CD4-positive, alpha-beta T cell treated with Interleukin-17A for 1 hour (primary cell): ENCODE measurements around the gene ZCCHC7.

Experiments used
- DNase-seq: peaks from one replicate; pipeline ENCODE4 v3.0.0-alpha.2; 2020

Gene ZCCHC7

DNA sequence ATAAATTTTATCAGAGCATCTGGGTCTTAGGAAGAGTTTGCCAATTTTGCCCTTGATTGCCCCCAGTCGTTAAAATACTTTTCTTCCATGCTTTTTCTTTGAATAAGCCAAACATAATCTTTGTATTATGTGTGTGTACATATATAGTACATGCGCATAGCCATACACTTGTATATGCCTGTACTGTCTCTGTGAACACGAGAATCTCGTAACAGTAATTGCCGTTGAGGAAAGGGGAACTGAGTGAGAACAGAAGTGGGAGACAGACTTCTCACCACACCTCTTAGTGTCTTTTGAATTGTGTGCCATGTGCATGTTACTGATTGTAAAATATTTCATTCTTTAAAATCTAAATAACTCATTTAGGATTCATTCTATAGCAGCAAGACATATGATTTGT is 222.5 kb downstream of the ZCCHC7 start:
- no peak for DNase-seq

DNA sequence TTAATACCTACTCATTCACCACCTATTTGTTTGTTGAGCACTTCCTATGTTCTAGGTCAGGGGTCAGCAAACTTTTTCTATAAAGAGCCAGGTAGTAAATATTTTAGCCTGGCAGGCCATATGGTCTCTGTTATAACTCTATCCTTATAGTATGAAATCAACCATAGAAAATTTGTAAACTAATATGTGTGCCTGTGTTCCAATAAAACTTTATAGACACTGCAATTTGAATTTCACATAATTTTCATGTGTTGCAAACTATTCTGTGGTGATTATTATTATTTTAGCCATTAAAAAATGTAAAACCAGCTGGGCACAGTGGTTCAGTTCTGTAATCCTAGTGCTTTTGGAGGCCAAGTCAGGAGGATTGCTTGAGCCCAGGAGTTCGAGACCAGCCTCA is 223.3 kb downstream of the ZCCHC7 start:
- DNase-seq = no peak

DNA sequence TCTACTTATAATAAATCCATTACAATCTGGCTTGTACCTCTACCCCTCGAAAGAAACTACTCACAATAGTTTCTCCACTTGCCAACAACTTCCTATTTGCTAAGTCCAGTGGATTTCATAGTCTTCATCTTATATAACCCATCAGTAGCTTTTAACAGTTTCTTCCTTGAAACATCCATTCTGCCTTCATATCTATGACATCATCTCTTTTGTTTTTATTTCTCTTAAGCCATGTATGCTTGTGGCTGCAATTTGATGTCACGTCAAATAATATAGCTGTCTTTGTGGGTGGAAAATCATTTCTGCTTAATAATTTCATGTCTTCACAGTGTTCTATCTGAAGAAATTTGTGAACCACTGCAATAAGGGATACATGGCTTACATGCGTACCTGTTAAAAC is 224.7 kb downstream of the ZCCHC7 start:
- DNase-seq = no peak

DNA sequence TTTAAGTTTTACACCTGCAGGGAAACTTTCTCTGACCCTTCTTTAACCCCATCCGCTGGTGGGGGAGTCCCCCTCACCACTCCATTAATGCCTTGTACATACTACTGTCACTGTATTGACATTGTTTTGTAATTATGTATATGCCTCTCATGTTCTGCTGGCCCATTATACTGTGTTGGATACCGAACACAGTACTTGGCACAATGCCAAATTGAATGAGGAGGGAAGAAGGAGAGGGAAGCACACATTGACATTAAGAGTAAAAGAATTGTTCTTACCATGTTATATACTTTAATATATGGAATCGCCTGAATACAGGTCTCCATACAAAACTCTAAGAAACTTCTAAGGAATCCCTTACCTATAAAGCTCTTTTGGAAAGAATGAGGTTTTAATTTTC is 228.5 kb downstream of the ZCCHC7 start:
- DNase-seq = no peak

DNA sequence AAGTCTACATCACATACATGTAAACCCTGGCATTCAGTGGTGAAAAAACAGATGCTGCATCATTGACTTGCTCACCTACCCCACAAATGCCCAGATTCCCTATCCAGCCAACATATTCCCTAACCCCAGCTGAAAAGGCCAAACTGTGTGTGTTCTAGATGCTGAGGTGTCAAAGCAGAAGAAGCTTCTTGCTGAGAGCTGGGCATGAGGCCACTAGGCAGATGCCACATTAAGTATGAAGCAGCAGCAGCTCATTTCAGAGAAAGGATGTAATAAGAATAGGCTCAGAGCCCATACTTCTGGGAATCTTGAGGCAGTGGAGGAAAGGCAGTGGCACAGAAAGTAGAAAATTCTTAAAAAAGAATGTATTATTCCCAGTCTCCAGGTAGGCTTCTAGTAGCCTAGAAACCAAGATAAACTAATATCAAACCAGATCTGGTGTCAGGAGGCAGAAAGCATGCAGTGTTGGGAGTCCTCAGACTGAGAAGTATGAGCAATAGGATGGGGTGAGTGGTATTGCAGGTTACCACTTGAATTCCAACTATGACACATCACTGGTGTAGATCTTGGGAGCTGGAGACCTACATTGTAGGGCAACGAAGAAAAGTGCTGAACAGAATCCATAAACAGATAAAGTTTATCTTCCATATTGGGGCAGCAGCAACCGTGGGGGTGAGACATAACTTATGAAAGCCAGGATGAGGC is 230.3 kb downstream of the ZCCHC7 start:
- no peak for DNase-seq

DNA sequence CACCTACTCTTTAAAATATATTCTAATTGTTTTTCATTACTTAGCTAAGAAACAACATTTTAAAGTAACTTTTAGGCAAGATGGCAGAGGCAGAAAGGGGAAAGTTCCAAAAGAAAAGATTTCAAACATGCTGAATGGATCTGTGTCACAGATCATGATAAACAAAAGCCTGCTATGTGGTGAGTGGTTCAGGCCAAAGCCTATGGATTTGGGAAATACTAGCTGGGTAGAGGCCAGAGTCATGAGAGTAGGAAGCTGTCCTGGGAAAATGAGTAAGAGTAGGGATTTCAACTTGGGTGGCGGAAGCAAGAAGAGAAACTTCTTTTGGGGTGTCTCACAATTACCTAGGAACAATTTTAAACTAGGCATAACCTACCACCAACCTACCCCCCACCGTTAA is 233.4 kb downstream of the ZCCHC7 start:
- DNase-seq = no peak

DNA sequence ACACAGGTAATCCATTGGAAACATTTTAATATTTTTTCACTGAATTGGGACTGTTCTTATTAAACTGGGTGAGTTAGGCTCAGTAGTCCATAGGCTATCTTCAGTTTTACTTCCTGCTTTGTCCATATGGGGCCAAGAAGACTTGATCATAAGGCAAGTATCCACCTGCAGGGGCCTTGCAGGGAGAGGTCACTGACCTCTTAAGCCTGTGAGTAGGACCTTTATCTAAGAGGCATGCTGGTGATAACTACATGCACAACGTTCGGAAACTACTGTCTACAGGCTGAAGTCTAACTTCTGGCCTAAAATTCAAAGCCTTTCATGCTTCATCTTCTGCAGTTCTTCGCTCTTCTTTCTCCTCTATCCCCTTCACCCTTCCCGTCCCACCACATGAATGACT is 242.1 kb downstream of the ZCCHC7 start:
- DNase-seq = no peak

DNA sequence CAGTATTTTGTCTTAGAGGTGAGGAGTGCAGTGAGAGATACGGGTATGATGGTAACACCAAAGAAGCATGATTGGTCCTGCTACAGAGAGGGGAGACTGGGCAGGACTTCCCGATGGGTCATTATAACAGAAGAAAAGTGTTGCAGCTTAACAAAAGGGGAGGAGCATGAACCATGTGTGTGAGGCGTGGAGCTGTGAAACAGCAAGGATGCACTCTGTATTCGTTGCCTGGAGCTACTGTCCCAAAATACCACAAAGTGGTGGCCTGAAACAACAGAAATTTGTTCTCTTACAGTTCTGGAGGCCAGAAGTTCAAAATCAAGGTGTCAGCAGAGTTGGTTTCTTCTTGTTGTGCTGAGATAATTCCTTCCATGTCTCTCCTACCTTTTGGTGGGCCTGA is 242.8 kb downstream of the ZCCHC7 start:
- DNase-seq = no peak

DNA sequence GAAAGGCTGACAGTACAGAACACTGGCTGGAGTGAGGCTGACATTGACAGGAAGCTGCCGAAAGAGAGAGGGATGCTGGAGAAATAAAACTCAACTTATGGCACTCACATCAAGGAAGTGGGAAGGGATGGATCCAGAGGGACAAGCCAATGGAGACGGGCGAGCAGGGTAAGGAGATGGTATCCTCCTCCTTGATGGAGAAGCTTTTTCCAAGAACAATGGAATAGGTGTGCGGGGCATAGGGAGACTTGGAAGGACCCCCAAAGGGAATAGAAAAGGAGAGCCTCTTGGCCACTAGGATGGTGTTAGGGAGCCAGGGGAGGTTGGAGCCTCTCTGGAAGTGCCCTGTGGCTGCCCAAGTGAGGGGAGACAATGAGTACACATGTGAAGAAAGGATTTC is 243.8 kb downstream of the ZCCHC7 start:
- no peak for DNase-seq

DNA sequence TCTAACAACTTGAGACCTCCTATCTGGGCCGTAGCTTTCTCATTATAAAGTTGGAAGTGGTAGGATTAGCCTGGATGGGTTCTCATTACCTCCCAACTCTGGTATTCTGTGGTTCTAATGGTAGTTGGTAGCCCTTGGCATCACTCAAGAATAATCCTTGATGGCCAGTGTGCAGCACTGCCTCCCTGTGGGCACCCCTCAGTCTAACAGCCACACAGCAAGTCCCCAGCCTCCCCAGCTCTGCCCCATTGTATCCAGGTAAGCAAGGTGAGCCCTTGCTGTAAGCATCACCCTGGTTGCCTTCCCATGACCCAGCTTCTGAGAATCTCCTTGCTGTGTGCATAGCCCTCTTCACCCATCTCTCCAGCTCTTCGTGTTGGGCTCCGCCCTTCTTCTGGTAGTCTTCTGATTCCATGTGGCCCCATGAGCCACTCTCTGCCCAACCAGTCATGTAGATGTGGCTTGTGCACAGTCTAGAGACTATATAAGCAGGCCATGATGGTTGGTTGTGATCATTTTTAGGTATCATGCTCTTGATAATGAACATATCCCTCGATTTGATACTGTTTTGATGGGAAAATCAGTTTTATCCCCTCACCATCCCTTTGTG is 244.5 kb downstream of the ZCCHC7 start:
- DNase-seq = peak; percentile 20

DNA sequence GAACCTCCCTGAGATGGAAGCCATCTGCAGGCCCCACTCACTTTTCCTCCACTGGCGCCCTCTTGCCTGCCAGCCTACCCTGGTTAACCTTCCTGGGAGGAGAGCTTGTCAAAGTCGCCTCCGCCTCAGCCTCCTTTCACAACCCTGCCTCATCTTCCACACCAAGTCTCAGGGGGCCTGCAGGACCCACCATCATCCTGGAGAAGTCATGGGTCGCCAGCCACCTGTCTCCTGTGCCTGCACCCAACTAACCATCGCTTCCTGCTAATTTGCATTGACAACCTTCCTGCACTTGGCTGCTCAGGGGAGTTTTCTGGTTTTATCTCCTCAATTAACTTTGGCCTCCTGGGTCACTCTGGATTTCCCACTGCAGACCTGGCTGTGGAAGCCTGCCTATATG is 249.3 kb downstream of the ZCCHC7 start:
- DNase-seq = no peak

DNA sequence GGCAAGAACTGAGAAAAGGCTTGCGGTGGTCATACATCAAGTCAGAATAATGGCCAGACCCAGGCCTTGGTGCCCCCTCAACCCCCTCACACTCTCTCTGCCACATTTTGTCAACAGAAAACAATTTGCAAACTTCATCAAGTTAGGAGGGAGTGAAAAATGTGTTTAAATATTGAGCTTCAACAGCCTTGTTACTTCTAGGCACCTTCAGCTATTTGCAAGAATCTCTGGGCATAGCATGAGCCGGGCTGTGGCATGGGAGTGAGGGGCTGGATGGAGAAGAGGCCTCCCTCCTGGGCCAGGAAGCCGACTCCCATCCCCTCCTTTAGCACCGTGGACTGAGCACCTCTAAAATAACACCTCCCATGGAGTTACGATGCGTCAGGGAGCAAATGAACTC is 249.9 kb downstream of the ZCCHC7 start:
- no peak for DNase-seq

DNA sequence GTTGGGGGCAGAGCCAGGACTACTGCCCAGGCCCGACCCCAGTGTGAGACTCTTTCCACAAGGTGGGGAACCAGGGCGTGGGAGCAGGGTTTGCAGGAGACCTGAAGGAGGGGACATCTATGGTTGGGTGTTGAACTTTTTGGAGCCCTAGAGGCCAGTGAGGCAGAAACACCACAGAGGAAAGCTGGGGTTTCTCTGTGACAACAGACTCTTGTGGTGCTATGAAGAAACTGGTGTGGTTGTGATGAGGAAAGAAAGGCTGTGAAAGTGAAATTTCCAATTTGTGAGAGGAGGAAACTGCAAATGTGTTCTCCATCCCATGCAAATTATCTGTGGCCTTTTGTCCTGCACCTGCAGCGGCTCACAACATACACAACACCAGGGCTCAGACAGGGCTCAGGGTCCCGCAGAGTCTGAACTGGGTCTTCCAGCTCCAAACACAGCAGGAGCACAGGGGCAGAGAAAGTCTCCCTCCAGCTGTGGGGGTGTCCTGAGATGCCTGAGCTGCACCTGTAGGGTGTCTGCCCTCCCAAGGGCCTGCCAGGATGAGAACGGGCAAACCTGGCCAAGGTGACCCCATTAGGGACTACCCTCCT is 250.7 kb downstream of the ZCCHC7 start:
- DNase-seq = no peak

DNA sequence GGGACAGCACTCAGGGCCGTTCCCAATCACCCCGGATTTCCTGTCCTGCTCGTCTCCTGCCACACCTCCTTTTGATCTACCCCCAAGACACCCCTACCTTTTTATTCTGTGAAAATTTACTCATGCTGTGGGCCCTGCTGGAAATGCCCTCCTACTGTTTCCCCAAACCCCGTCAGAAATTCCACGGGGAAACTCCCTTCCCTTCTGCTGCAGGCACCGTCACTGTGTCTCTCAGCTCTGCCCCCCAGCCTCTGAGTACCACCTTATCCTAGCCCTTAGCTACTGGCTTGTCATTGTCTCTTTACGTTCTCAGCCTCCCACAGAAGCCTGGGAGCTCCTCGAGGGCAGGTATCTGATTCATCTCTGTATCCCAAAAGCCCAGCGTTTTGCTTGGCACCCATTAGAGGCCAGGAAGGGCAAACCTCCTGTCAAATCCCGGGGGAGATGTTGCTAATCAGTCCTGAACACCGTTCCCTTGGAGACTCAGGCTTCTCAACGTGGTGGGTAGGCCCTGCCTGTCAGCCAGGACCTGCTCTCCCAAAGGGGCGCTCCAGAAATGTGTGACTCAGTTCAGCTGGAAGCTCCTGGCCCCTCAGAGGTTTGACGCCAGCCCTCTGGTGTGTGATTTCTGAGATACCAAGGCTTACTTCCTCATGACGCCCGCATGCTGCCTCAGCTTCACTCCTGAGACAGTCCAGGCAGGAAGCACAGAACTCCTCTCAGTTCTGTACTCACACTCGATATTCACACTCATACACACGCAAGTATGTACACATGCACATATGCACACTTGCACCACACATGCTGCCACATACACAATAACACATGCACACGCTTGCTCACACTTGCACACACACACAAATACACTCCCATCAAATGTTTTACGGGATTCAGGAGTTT is 251.4 kb downstream of the ZCCHC7 start:
- no peak for DNase-seq

DNA sequence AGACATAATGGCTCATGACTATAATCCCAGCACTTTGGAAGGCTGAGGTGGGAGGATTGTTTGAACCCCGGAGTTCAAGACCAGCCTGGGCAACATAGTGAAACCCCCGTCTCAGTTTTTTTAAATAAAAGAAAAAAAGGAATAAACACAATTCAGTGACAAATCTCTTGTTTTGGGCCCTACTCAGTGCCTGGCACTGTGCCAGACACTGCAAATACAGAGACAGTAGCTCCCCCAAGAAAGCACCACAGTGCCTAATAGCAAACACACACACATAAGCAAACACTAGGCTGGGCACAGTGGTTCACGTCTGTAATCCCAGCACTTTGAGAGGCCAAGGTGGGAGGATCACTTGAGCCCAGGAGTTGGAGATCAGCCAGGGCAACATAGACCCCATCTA is 252.5 kb downstream of the ZCCHC7 start:
- no peak for DNase-seq

DNA sequence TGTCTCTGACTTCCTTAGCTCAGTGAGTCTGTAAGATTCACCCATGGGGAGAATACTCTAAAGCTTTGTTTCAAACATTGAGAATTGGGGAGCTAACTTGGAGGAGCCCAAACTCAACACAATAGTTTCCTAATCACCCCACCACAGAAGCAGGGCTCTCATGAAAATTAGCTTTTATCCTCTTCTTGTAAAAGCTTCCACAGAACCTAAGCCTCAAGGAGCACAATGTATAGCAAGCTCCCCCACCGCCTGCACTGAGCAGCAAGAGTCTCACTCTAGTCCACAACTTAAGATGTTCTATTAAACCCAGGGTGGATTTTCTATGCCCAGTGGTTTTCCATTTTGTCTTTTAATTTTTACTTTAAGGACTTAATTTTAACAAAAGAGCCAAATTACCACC is 253.2 kb downstream of the ZCCHC7 start:
- DNase-seq = no peak

DNA sequence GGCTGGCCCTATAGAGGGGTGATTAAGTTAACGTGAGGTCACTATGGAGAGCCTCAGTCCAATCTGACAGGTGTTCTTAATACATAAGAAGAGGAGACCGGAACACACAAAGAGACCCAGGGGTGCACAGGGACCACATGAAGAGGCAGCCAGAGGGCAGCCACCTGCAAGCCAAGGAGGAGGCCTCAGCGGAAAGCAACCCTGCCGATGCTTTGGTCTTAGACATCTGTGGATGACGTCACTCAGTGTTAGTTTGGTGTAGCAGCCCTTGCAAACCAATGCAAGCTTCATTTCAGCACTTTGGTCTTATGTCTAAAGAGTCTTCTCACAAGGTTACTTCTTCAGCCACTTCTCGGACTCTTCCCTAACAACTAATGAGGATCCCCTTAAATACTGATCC is 254.5 kb downstream of the ZCCHC7 start:
- DNase-seq = no peak

DNA sequence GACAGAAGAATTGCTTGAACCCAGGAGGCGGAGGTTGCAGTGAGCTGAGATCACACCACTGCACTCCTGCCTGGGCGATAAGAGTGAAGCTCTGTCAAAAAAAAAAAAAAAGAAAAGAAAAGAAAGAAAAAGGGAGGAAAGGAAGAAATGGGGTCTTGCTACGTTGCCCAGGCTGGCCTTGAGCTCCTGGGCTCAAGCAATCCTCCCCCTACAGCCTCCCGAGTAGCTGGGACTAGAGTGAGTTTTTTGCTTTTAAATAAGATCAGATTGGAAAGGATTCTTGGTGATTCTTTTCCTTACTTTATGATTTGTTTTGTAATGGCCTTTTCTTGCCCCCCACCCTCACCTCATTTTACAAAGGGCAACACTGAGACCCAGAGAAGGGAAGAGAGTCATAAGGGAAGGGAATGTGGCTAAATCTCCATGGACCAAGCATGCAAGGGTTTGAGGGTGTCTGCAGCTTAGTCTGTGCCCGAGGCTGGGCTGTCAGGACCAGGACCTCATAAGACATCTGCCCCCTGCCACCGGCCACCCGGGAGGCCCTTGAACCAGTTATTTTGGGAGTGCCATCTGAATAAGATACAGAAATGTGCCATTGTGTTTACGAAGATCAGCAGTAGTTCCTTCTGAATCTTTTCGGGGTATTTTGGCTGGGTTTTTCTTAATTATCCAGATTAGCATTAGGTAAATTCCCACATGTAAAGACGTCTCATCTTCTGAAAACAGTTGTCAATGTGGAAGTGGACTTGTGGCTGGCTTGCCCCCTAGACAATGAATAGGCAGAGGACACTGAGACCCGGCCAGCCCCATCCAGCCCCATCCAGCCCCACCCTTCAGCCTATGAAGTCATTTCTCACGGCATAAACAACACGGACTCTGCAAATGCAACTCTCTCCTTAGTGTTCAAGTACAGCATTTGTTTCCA is 257.6 kb downstream of the ZCCHC7 start:
- DNase-seq = no peak

DNA sequence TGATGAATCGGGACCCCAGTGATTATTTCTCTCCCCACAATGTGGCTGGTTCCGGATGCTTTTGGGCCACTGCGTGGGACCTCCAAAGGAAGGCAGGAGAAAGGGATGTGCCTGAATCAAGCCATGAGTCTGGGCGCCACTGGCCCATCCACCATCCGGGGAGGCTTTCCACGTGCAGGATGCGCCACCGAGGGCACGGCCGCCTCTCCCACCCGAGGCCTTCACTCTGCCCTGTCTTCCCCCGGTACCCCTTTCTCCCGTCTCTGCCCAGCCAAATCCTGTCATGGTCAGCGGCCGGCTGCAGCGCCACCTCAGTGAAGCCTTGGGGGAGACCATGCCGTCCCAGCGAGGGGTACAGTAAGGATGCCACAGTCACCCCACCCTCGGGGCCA is 258.2 kb downstream of the ZCCHC7 start:
- DNase-seq = no peak

DNA sequence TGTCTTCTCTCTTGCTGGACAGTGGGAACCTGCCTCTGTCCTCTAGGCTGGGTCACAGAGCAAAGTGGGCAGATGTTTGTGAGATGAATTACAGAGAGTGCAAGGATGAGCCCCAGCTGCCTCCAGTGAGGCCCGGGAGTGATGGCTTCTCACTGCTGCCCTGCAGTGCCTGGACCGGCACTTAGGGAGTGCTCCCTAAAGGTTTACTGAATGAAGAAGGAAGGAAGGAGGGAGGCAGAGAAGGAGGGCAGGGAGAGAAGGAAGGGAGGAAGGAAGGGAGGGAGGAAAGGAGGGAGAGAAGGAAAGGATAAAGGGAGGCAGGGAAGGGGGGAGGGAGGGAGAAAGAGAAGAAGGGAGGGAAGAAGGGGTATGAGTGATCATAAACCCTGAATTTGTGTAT is 259.5 kb downstream of the ZCCHC7 start:
- no peak for DNase-seq

DNA sequence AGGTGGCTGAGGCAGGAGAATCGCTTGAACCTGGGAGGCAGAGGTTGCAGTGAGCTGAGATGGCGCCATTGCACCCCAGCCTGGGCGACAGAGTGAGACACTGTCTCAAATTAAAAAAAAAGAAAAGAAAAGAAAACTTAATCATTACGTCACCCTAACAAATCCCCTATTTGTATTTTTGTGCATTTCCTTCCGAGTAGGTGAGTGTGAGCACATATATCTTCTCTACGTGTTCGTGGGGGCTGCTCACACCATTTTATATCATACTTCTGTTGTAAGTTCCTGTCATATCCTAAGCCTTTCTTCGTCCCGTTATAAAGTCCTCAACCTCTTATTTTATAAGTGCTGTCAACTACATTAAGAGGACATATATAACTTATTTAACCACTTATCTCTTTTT is 260.2 kb downstream of the ZCCHC7 start:
- DNase-seq = no peak

DNA sequence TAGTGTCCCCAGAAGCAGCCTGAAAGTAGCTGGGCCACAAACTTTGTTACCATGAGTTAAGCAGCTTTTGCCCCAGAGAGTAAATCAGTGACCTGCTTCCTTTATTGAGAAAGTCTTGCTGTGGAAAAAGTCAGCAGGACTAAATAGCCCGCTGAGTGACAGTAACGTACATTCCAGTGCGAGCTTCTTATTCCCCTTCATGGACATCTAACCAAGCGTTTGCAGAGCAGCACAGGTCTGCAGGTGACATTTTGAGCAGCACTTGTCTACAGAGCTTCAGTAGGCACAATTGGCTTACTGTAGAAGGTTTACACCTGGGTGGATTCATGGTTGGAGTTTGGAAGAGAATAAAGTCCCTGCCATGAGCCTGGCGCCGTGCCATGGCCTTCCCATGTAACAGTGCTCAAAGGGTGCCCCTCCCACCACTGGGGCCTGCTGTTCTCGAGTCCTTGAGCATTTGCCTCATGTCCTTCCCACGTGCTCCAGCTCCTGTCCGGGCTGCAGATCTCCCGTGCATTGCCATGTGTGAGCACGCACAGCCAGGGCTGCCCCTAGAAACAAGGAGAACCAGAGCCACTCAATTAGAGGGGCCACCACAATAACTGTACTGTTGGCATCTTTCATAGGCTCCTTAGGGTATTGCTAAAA is 260.8 kb downstream of the ZCCHC7 start:
- DNase-seq = no peak
